Transverse colon (tissue), 4 donors: ENCODE measurements around the gene ANK3. TPM values are rescaled to one million over a fixed set of nuclear protein-coding genes. Genes with fewer than 3 reads are reported as not detected.

ENCODE experiments used
- DNase-seq: peaks from one replicate; pipeline ENCODE4 v3.0.0-alpha.2; 2019
- H3K27ac ChIP-seq, 4 donors: fragments of 200-600 bp; sonication (generic); 2 replicates each; pipeline ENCODE4 v1.5.1; 2016 to 2018; ENCODE audit warnings: inconsistent platforms in 4 of 4
- H3K27me3 ChIP-seq: fragments of 200-600 bp; sonication (generic); 2 replicates; pipeline ENCODE4 v1.5.1; 2017; ENCODE audit warnings: inconsistent platforms
- H3K36me3 ChIP-seq, 4 donors: fragments of 200-600 bp; sonication (generic); 2 replicates each; pipeline ENCODE4 v1.5.1; 2017 to 2019; ENCODE audit warnings: inconsistent platforms in 4 of 4
- H3K4me1 ChIP-seq, 4 donors: fragments of 200-600 bp; sonication (generic); 2 replicates each; pipeline ENCODE4 v1.5.1; 2017 to 2020; ENCODE audit warnings: inconsistent platforms in 4 of 4
- H3K4me3 ChIP-seq, 4 donors: fragments of 200-600 bp; sonication (generic); 1 replicate in 1 of 4; 2 replicates in 3 of 4; pipeline versions ENCODE4 v1.5.1 to v1.6.1; 2017 to 2019; ENCODE audit warnings: inconsistent platforms in 4 of 4
- H3K9me3 ChIP-seq, 2 donors: fragments of 200-600 bp; sonication (generic); 2 replicates each; pipeline ENCODE4 v1.5.1; 2017 to 2019; ENCODE audit warnings: inconsistent platforms in 2 of 2
- EP300 ChIP-seq: sonication (generic); formaldehyde crosslinking; IDR thresholded peaks from one replicate; pipeline ENCODE4 v1.6.1; 2017; ENCODE audit warnings: antibody characterized with exemption, low read depth
- POLR2A ChIP-seq: fragments of 450-650 bp; IDR thresholded peaks from one replicate; pipeline ENCODE4 v1.6.1; 2016; ENCODE audit warnings: antibody characterized with exemption, mild to moderate bottlenecking, moderate library complexity
- POLR2AphosphoS5 ChIP-seq, 3 donors: sonication (generic); formaldehyde crosslinking; IDR thresholded peaks; one replicate each; pipeline ENCODE4 v1.6.1; 2016; ENCODE audit warnings: antibody characterized with exemption in 3 of 3
- WGBS, 2 donors: methylation state at CpG; one replicate each; pipeline ENCODE4 v1.1.5; 2018; ENCODE audit warnings: low coverage in 1 of 2; 5-methylcytosine and 5-hydroxymethylcytosine counted together
- in situ Hi-C, 4 donors: fragments of 200-750 bp; cut with MboI; loops; one replicate each; pipeline versions ENCODE4 v1.15.0 to v1.15.1; 2017; ENCODE audit warnings: low sequenced_read_pairs in 3 of 4, low pct_ligation_motif_present in 1 of 4, low pct_unique_long_range_greater_than_20kb in 1 of 4
- intact Hi-C: fragments of 100-400 bp; cut with DNase I; formaldehyde crosslinking; loops from one replicate; pipeline ENCODE4 v1.15.1; 2023; ENCODE audit warnings: low total_unique reads
- total RNA-seq, 4 donors: library from RNA; depleted of rRNA; stranded (reverse); fragments of >200 nt; gene quantifications; one replicate each; pipeline ENCODE4 v1.1.0, GENCODE V29; 2016
- TF ChIP-seq, protein P1 (sequence below), 5 experiments: fragments of 200-600 bp in 3 of 5; fragments of 450-650 bp in 2 of 5; sonication (generic) in 3 of 5; IDR thresholded peaks; 1 replicate in 2 of 5; 2 replicates in 3 of 5; pipeline ENCODE4 v1.5.1; 2016 to 2017; ENCODE audit warnings: antibody characterized with exemption in 5 of 5, inconsistent platforms in 3 of 5, mild to moderate bottlenecking in 2 of 5, moderate library complexity in 1 of 5

Gene ANK3
- total RNA-seq, 4 donors from 2014 or later = 41.2 to 230 (median 172) TPM

DNA sequence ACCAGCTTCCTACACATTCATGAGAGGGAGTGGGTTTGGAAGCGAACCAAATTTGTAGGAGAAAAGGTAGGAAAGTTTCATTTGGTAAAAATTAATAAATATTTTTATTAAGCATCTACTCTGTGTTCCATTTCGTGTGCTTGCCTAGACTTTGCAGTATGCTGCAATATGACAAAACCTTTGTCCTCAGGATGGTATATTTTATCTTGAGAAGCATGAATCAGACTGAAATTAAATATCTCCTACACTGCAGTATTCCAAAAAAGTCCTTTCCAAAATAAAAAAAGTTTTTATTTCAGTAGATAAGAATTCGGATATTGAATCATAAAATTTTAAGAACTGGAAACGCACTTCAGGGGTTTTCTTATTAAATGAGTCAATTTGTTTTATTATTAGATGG is 47.7 kb downstream of the ANK3 start:
- TF ChIP-seq POLR2AphosphoS5 (IDR thresholded peaks at IDR 0.05) (no peak), EP300 (no peak), POLR2A (no peak)
- TF ChIP-seq, protein P1, sequence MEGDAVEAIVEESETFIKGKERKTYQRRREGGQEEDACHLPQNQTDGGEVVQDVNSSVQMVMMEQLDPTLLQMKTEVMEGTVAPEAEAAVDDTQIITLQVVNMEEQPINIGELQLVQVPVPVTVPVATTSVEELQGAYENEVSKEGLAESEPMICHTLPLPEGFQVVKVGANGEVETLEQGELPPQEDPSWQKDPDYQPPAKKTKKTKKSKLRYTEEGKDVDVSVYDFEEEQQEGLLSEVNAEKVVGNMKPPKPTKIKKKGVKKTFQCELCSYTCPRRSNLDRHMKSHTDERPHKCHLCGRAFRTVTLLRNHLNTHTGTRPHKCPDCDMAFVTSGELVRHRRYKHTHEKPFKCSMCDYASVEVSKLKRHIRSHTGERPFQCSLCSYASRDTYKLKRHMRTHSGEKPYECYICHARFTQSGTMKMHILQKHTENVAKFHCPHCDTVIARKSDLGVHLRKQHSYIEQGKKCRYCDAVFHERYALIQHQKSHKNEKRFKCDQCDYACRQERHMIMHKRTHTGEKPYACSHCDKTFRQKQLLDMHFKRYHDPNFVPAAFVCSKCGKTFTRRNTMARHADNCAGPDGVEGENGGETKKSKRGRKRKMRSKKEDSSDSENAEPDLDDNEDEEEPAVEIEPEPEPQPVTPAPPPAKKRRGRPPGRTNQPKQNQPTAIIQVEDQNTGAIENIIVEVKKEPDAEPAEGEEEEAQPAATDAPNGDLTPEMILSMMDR (IDR thresholded peaks at IDR 0.05) = no peak
- Histone ChIP-seq H3K27me3 (no peaks in the 10 kb centered on the region), H3K4me3 (no peak overlapping the region), H3K27ac (no peak overlapping the region), H3K4me1 (no peaks in the 10 kb centered on the region), H3K9me3 (no peaks in the 10 kb centered on the region), H3K36me3 (no peaks in the 10 kb centered on the region)
- DNase-seq = no peak
- 78 to 80% methylated on average over 4 of the region's 4 CpGs for WGBS, 2 donors
- intact Hi-C loops (no loop called here), in situ Hi-C loops (no loop called here)

DNA sequence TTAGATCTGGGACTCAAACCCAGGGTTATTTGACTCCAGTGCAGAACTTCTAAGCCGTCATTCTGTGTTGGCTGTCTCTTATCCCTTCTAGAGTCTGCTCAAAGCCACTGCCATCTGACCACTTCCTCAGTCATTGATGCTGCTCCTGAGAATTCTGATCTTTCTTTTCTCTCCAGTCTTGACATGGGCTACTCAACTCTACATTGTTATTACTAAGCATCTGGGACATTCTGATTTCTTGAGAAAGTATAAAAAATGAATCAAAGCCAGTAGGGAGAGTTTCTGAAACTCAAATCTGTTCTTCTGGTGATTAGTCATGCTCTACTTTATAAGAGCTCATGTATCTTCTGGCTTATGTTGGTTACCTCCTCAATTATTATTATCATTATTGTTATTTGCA is 48.7 kb downstream of the ANK3 start:
- DNase-seq = no peak
- Histone ChIP-seq H3K36me3 (no peaks in the 10 kb centered on the region), H3K27ac (no peak overlapping the region), H3K4me3 (no peak overlapping the region), H3K27me3 (no peaks in the 10 kb centered on the region), H3K4me1 (no peaks in the 10 kb centered on the region), H3K9me3 (no peaks in the 10 kb centered on the region)
- in situ Hi-C loops (no loop called here), intact Hi-C loops (no loop called here)
- 83 to 84% methylated on average over 1 of the region's 1 CpG for WGBS, 2 donors
- TF ChIP-seq POLR2A = no peak
- TF ChIP-seq, protein P1 (IDR thresholded peaks at IDR 0.05) = no peak

DNA sequence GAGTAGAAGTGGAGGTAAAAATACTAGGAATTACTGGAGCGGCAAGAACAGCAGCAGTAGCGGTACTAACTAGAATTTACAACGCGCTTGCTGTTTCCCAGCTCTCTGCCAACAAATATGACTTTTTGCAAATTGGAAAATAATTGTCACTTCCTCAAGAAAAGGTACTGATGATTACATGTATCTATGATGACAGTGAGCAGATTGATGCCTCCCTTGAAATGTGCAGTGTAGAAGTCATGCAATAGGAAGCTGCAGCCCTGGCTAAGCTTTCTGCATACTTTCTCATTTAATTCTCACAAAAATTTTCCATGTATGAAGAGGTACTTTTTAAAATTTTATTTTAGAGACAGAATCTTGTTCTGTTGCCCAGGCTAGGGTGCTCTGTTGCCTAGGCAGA is 49.9 kb downstream of the ANK3 start:
- TF ChIP-seq, protein P1 (IDR thresholded peaks at IDR 0.05) = no peak
- TF ChIP-seq EP300 = no peak
- TF ChIP-seq POLR2AphosphoS5 (IDR thresholded peaks at IDR 0.05) = no peak
- TF ChIP-seq POLR2A = no peak
- WGBS, 2 donors = 68 to 97% methylated on average over 4 of the region's 4 CpGs
- intact Hi-C loops (no loop called here), in situ Hi-C loops (no loop called here)
- DNase-seq = no peak
- Histone ChIP-seq H3K9me3 (no peaks in the 10 kb centered on the region), H3K4me3 (no peak overlapping the region), H3K4me1 (no peaks in the 10 kb centered on the region), H3K27me3 (no peaks in the 10 kb centered on the region), H3K27ac (no peak overlapping the region), H3K36me3 (no peaks in the 10 kb centered on the region)

DNA sequence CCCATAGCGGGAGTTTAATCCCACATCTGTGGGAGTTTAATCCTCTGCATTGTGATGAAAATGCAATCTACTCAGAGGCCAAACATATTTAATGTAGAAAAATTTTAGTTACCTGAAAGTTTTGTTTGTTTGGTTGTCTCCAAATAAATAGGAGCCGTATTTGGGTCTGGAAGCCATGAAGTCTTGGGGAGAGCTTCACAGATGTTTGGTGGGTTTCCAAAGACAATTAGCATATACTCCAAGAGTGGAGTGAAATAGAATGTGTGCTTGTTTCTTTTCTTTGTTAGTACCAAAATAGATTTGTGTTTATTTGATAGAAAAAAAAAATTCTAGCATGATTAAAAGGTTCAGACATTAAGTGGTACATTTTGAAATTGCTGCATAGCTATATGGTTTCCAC is 50.9 kb downstream of the ANK3 start:
- H3K4me1 ChIP-seq = no peaks in the 10 kb centered on the region
- no peak overlapping the region for H3K4me3 ChIP-seq
- H3K36me3 ChIP-seq = no peaks in the 10 kb centered on the region
- no peaks in the 10 kb centered on the region for H3K27me3 ChIP-seq
- H3K27ac ChIP-seq = no peak overlapping the region
- WGBS, 2 donors = 71 to 76% methylated on average over 2 of the region's 2 CpGs
- intact Hi-C loops = no loop called here
- TF ChIP-seq POLR2AphosphoS5 (IDR thresholded peaks at IDR 0.05) = no peak
- TF ChIP-seq, protein P1 (IDR thresholded peaks at IDR 0.05) = no peak
- TF ChIP-seq EP300 = no peak
- no peak for TF ChIP-seq POLR2A
- no peak for DNase-seq
- in situ Hi-C loops = no loop called here
- no peaks in the 10 kb centered on the region for H3K9me3 ChIP-seq
